Gastrocnemius medialis (tissue), 4 donors: Measurements from ENCODE around the gene TRIO. TPM values are rescaled to one million over a fixed set of nuclear protein-coding genes. Genes with fewer than 3 reads are reported as not detected.

ENCODE experiments used
- ATAC-seq, 2 donors: fragments of 150-250 bp; one replicate each; pipeline ENCODE4 v1.9.1; 2016
- DNase-seq, 2 donors: peaks; one replicate each; pipeline ENCODE4 v3.0.0-alpha.2; 2019
- H3K27ac ChIP-seq, 4 donors: fragments of 200-600 bp; sonication (generic); 1 replicate in 1 of 4; 2 replicates in 3 of 4; pipeline ENCODE4 v1.5.1; 2016 to 2018; ENCODE audit warnings: mild to moderate bottlenecking in 2 of 4, moderate library complexity in 1 of 4
- H3K27me3 ChIP-seq, 3 donors: fragments of 200-600 bp; sonication (generic) in 2 of 3; 1 replicate in 1 of 3; 2 replicates in 2 of 3; pipeline versions ENCODE4 v1.5.1 to v1.6.0; 2016 to 2019; ENCODE audit warnings: mild to moderate bottlenecking in 1 of 3, moderate library complexity in 1 of 3
- H3K36me3 ChIP-seq, 2 donors: fragments of 200-600 bp; sonication (generic) in 1 of 2; one replicate each; pipeline ENCODE4 v1.5.1; 2017 to 2018
- H3K4me1 ChIP-seq, 2 donors: fragments of 200-600 bp; sonication (generic) in 1 of 2; one replicate each; pipeline ENCODE4 v1.5.1; 2016 to 2017; ENCODE audit warnings: mild to moderate bottlenecking in 2 of 2
- H3K4me3 ChIP-seq, 4 donors: fragments of 200-600 bp; sonication (generic) in 3 of 4; 1 replicate in 1 of 4; 2 replicates in 3 of 4; pipeline ENCODE4 v1.5.1; 2016 to 2019; ENCODE audit warnings: mild to moderate bottlenecking in 2 of 4
- H3K9me3 ChIP-seq, 3 donors: fragments of 200-600 bp; sonication (generic) in 2 of 3; 1 replicate in 1 of 3; 2 replicates in 2 of 3; pipeline ENCODE4 v1.5.1; 2016 to 2019
- POLR2A ChIP-seq, 2 donors: fragments of 450-650 bp; IDR thresholded peaks; one replicate each; pipeline ENCODE4 v1.6.1; 2017; ENCODE audit warnings: antibody characterized with exemption in 2 of 2, mild to moderate bottlenecking in 2 of 2, moderate library complexity in 2 of 2
- in situ Hi-C, 4 donors: fragments of 200-750 bp; cut with MboI; loops; one replicate each; pipeline versions ENCODE4 v1.15.0 to v1.8.0; 2017; ENCODE audit warnings: low sequenced_read_pairs in 4 of 4
- intact Hi-C: fragments of 100-400 bp; cut with DNase I; formaldehyde crosslinking; loops from one replicate; pipeline ENCODE4 v1.15.1; 2023; ENCODE audit warnings: low total_unique reads
- total RNA-seq, 4 donors: library from RNA; depleted of rRNA; stranded (reverse); fragments of >200 nt; gene quantifications; one replicate each; pipeline versions ENCODE4 v1.1.0 to v1.2.3, GENCODE V29; 2016
- TF ChIP-seq, protein P1 (sequence below), 5 experiments: fragments of 450-650 bp in 3 of 5; fragments of 200-600 bp in 2 of 5; sonication (generic) in 2 of 5; IDR thresholded peaks in 4 of 5; conservative IDR thresholded peaks in 1 of 5; 1 replicate in 4 of 5; 2 replicates in 1 of 5; pipeline ENCODE4 v1.5.1; 2016 to 2019; ENCODE audit warnings: antibody characterized with exemption in 5 of 5, mild to moderate bottlenecking in 3 of 5, moderate library complexity in 3 of 5

TRIO gene
- total RNA-seq, 4 donors from 2014 or later: 31.5 to 57.5 (median 50.4) TPM

GRCh38 chr5:14370386-14370785 is 227.2 kb downstream of the TRIO start:
- Histone ChIP-seq H3K36me3 (peaks cover 0 to 94% of the 10 kb centered on the region in 2 donors), H3K9me3 (no peaks in the 10 kb centered on the region), H3K27ac (no peak overlapping the region), H3K27me3 (no peaks in the 10 kb centered on the region), H3K4me3 (no peak overlapping the region), H3K4me1 (peaks cover 0 to 6% of the 10 kb centered on the region in 2 donors)
- in situ Hi-C loops: loop anchor here (25.0 kb wide), 3 partner anchors 267 to 642 kb away; no protein-coding TSS in a partner anchor
- no peak for TF ChIP-seq POLR2A (IDR thresholded peaks at IDR 0.05)
- TF ChIP-seq, protein P1, sequence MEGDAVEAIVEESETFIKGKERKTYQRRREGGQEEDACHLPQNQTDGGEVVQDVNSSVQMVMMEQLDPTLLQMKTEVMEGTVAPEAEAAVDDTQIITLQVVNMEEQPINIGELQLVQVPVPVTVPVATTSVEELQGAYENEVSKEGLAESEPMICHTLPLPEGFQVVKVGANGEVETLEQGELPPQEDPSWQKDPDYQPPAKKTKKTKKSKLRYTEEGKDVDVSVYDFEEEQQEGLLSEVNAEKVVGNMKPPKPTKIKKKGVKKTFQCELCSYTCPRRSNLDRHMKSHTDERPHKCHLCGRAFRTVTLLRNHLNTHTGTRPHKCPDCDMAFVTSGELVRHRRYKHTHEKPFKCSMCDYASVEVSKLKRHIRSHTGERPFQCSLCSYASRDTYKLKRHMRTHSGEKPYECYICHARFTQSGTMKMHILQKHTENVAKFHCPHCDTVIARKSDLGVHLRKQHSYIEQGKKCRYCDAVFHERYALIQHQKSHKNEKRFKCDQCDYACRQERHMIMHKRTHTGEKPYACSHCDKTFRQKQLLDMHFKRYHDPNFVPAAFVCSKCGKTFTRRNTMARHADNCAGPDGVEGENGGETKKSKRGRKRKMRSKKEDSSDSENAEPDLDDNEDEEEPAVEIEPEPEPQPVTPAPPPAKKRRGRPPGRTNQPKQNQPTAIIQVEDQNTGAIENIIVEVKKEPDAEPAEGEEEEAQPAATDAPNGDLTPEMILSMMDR (IDR thresholded peaks at IDR 0.05 in 4 of 5, conservative IDR thresholded peaks at IDR 0.05 in 1 of 5): no peak
- DNase-seq: no peak
- intact Hi-C loops: no loop called here
- ATAC-seq: no peak

- in situ Hi-C loops: loop anchor here (25.0 kb wide), 3 partner anchors 264 to 639 kb away; no protein-coding TSS in a partner anchor
- no peak for ATAC-seq
- peaks cover 0 to 89% of the 10 kb centered on the region in 2 donors for H3K36me3 ChIP-seq
Observed at GRCh38 chr5:14373685-14374084, 230.5 kb downstream of the TRIO start.

DNA sequence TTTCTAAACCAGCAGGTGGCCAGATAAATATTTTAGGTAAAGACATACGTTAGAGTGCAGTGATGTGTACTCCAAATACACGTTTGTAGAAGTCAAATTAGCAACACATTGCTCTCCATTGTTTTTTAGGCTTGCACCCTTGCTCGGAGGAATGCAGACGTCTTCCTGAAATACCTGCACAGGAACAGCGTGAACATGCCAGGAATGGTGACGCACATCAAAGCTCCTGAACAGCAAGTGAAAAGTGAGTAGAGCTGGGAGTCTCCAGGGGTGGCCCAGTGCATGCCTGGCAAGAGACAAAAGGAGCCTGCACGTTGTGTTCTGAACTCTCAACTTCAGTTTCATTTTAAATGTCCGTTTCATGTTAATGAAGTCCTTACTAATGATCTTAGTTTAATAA is 231.0 kb downstream of the TRIO start:
- H3K27ac ChIP-seq: no peak overlapping the region
- H3K9me3 ChIP-seq: no peaks in the 10 kb centered on the region
- peak in 1 of 2 donors; percentile 44 for ATAC-seq
- in situ Hi-C loops: loop anchor here (25.0 kb wide), 3 partner anchors 263 to 638 kb away; no protein-coding TSS in a partner anchor
- H3K4me3 ChIP-seq: no peak overlapping the region
- intact Hi-C loops: no loop called here
- TF ChIP-seq, protein P1 (IDR thresholded peaks at IDR 0.05 in 4 of 5, conservative IDR thresholded peaks at IDR 0.05 in 1 of 5): no peak
- TF ChIP-seq POLR2A (IDR thresholded peaks at IDR 0.05): no peak
- DNase-seq: no peak
- peaks cover 0 to 6% of the 10 kb centered on the region in 2 donors for H3K4me1 ChIP-seq
- no peaks in the 10 kb centered on the region for H3K27me3 ChIP-seq
- H3K36me3 ChIP-seq: peaks cover 0 to 89% of the 10 kb centered on the region in 2 donors

More at GRCh38 chr5:14373685-14374084, 230.5 kb downstream of the TRIO start:
- no peak overlapping the region for H3K4me3 ChIP-seq
- DNase-seq: no peak
- intact Hi-C loops: no loop called here
- peaks cover 0 to 6% of the 10 kb centered on the region in 2 donors for H3K4me1 ChIP-seq
- H3K9me3 ChIP-seq: no peaks in the 10 kb centered on the region
- H3K27me3 ChIP-seq: no peaks in the 10 kb centered on the region
- no peak for TF ChIP-seq POLR2A (IDR thresholded peaks at IDR 0.05)
- TF ChIP-seq, protein P1 (IDR thresholded peaks at IDR 0.05 in 4 of 5, conservative IDR thresholded peaks at IDR 0.05 in 1 of 5): no peak
- no peak overlapping the region for H3K27ac ChIP-seq

DNA sequence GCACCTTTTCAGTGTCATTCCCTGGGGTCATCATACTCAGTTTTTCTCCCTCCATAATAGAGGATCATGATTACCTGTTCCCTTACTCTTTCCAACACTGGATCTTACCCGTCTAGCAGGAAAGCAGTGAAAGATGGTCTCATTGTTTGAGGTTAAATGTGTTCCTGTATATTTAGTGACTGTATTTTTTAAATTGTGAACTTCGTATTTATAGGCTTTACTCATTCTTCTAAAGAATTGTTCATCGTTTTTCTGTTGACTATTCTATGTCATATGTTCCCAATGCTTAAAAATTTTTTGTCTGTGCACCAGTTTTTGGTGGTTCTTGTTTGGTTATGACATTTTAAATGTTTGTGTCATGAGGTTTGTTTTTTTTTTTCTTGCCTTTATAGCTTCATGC is 233.6 kb downstream of the TRIO start:
- Histone ChIP-seq H3K4me1 (peaks cover 0 to 6% of the 10 kb centered on the region in 2 donors), H3K27me3 (no peaks in the 10 kb centered on the region), H3K36me3 (peaks cover 0 to 89% of the 10 kb centered on the region in 2 donors), H3K27ac (no peak overlapping the region), H3K9me3 (no peaks in the 10 kb centered on the region), H3K4me3 (no peak overlapping the region)
- TF ChIP-seq, protein P1 (IDR thresholded peaks at IDR 0.05 in 4 of 5, conservative IDR thresholded peaks at IDR 0.05 in 1 of 5): no peak
- TF ChIP-seq POLR2A (IDR thresholded peaks at IDR 0.05): no peak
- in situ Hi-C loops (loop anchor here in 1 of 4 donors (25.0 kb wide), 1 partner anchor 636 kb away; no protein-coding TSS in a partner anchor), intact Hi-C loops (no loop called here)
- ATAC-seq: no peak
- DNase-seq: no peak
